Left hindlimb (tissue), 1 donor: ENCODE measurements around the gene ABCA1.
A peak's percentile ranks its signal among the peaks of the same experiment; 100 is the strongest.

ENCODE experiments used
- DNase-seq: peaks from one replicate; pipeline ENCODE4 v3.0.0-alpha.2; 2018

The ABCA1 gene

DNA sequence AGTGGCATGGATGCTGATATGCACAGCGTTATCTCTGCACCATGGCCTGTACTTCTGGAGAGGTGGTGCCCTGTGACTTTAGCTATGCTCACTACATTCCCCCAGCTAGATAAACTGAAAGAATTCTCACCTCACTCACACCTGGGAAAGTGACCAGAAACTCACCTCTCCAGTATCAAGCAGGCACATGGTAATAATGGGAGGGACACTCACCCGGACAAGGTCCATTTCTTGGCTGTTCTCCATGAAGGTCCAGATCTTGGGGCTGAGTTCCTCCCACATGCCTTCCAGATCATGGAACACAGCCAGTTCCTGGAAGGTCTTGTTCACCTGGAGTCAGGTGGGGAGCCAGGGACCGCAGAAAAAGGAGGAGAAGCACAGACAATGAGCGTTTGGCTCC is 91.2 kb downstream of the ABCA1 start:
- no peak for DNase-seq

DNA sequence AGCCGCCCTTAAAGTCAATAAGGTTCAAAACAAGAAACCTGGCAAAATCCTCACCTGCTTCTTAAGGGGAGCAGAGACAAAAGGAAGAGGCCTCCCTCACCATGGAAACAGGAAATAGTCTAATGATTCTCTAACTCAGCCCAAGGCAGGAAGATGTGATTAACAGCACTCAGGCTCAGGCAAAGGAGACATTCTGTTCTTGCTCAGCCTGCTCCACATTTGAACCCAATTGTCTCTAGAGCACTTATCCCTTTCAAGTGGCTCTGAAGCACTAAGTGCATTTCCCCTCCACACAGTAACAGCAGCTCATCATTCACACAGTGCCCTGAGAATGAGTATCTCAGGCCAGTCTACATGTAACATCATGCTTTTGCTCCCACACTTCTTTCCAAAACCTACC is 91.7 kb downstream of the ABCA1 start:
- DNase-seq, result no peak

DNA sequence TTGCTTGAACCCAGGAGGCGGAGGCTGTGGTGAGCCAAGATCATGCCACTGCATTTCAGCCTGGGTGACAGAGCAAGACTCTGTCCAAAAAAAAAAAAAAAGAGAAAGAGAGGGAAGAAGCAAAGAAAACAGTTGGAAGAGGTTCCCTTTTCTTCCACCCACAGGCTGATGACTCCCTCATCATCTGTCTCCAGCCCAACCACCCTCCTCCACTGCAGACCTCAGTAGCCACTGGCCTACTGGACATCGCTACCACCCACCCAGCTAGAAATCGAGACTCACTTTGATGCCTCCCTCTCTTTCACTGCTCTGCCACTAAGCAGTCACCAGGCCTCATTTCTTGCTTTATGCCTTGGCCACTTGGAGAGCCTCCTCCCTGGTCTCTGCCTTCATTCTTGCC is 92.8 kb downstream of the ABCA1 start:
- no peak for DNase-seq

DNA sequence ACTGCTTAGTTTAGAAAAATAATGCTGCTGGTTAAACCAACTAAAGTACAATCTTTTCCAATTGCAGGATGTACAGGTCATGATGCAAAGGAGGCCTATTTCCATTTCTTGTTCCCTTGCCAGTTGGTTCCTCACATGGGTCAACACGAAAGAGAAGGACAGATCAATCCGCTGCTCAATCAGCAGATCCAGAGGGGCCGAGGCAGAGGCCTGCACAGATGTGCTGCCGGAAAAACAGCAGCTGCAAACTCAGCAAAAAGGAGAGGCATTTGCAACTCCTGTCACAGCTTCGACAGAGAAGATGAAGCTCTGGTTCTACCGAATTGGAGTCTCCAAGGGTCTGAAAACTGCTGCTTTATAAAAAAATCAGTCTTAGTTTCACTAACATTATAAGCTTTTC is 94.3 kb downstream of the ABCA1 start:
- no peak for DNase-seq

DNA sequence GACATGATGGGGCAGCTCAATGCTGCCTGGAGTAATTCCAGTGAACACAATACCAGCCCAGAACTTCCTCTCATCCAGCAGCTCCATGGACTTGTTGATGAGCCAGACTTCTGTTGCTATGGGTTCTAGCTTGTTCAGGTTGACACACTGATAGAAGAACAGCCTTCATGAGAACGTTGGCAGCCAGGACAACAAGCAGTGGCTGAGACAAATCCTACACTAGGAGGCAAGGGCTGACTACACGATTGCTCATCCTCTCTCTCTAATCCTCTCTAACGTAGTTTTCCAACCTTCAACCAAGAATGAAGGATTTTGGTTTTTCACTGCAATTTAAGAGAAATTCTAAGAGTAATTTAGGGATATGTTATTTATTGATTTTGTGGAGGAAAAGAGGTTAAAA is 96.3 kb downstream of the ABCA1 start:
- DNase-seq, result no peak

DNA sequence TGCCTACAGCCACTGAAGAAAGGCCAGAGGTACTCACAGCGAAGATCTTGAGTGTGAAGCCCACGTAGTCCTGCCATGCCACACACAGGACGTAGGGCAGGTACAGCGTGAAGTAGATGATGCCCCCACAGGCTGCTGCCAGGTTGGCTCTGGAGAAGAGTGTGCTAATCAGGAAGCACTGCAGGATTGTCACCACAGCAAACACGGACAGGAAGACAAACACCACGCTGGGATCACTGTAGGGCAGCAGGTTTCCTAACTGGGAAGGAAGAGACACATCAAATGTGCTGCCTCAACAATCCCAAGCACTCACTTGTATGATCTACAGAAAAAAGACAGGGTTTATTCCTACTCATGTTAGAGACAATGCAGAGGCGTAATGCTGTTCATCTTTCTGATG is 101.0 kb downstream of the ABCA1 start:
- no peak for DNase-seq

DNA sequence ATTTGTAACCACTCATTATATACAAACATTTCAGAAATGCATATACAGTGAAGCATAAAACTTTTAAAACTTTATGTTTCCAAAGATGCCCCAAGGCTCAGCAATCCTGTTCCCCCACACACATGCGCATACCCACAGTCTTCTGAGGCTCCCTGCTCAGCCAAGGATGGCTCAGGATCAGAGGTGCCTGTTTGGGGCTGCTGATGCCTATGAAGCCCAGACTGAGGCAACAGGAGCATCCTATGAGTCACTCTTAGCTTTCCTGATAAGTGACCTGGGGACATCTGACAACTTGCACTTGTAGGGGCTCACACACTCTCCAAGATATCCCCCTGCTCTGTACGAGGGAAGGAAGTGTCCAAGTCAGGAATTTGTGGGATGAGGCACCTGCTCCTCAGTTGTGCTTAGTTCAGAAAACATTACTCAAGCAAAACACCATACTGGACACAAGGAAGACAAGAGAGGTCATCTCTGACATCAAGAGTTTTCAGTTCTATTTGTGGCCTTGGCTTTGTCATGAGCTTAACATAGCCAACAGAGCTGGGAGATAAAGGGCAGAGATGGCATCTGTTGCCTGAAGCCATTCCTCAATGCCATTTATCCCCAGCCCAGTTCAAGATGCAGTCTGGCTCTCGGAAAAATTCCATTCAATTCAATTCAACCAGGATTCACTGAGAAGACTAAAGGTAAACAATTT is 101.7 kb downstream of the ABCA1 start:
- no peak for DNase-seq

DNA sequence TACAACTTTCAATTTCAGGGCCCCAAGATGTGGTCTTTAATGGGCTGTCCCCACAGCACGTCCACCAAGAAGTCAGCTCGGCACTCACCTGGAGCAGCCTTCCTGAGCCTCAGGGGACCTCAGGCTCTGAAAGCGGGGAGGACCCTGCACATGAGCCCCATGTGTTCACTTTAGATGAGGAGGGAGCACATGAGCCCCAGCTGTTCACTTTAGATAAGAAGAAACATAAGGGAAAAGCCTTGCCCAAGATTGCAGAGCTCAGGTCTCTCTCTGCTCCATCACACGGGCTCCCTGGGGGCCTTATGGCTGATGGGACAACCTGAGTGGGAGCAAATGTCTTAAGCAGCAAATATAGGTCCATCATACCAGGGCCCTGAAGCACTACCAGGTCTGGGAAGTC is 107.6 kb downstream of the ABCA1 start:
- no peak for DNase-seq

DNA sequence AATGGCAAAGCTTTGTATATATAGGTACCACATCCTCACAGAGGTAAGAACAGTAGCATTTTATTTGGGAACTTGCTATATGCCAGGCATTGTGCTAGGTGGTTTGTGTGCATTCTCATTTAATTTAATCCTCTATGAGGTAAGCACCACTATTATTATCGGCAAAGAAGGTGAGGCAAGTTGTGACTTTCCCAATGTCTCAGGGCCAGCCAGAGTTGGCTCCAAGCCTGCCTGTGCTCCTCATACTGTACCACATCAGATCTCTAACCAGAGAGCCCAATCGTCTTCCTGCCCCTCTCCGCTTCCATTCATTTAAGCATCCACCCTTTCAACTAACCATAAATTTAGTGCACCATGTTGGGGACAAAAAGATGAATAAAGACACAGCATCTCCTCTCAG is 108.9 kb downstream of the ABCA1 start:
- DNase-seq, result no peak

DNA sequence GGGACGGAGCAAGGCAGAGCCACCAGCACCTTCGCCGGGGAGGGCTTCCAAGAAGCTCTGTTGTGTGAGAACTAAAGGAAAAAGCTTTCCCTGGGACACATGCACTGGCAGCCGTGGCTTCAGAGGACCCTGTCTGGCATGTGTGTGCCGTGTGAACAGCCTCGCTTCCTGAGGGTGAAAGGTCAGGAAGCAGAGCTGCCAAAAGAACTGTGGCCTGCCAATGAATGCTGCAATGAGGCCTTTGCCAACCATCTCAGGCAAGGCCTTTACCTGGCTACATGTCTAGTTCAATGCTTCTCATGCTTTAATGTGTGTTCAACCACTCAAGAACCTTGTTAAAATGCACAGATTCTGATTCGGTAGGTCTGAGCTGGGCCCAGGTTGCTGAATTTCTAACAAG is 110.5 kb downstream of the ABCA1 start:
- no peak for DNase-seq

DNA sequence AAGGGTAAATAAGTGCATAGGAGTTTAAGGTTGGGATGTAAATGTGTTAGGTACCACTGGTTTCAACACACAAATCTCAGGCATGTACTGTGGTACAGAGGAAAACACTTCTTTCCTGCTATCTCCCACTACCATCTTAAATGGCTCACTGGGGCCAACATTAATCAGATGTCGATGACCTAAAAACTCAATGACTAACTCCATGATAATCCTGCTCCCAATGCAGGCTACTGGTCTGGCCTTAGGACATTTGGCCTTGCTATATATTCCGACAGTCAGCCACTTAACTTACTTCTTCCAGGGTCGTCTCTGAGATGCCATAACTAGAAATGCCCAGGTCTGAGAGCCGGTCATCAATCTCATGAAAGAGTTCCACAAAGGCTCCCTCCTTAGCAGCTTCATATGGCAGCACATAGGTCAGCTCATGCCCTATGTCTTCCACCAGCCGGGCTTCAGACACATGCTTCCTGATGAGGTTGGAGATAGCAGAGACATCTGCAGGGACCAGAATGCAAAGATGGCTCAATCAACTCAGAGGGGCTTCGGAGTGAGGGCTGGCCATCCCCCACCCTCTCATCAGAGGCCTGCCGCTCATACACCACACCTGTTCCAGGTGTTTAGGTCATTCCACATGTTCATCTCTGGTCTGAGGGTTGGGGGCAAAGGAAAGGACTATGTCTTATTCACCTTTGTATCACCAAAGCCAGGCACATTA is 111.9 kb downstream of the ABCA1 start:
- DNase-seq, result no peak

DNA sequence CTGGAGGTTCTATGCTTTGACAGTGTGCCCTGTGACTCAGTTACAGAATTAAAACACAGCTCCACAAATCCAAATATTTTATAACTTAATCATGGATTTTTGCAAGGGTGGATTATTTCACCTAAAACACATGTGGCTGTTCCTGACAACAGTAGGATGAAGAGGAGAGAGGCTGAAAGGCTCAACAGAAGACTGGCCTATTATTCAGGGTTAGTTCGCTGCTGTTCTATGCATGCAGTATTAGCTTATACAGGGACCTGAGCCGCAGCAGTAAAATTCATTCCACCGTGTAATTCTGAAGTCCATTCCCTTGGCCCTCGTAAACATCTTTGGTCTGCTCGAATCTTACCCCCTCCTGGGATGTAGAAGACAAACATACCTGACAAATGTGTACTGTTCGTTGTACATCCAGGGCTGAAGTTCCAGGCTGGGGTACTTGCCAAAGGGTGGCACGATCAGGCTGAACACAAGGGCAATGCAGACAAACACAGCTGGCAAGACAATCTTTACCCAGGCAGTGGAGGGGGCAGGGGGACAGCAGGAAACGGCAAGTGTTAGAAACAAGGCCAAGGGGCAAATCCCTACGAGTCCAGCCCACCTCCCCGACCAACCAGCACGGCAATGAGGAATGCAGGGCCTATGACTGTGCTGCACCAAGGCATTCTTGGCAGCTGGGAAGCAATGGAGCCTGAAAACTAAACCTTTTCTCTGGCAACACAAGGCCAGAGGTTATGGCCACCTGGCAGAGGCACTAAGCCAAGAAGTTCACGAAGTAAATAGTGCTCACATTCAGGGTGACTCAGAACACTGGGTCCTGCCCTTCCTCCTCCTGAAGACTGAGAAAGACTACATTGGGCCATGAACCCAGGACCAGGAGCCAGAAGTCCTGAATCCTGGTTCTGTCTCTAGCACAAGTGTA is 117.3 kb downstream of the ABCA1 start:
- no peak for DNase-seq

DNA sequence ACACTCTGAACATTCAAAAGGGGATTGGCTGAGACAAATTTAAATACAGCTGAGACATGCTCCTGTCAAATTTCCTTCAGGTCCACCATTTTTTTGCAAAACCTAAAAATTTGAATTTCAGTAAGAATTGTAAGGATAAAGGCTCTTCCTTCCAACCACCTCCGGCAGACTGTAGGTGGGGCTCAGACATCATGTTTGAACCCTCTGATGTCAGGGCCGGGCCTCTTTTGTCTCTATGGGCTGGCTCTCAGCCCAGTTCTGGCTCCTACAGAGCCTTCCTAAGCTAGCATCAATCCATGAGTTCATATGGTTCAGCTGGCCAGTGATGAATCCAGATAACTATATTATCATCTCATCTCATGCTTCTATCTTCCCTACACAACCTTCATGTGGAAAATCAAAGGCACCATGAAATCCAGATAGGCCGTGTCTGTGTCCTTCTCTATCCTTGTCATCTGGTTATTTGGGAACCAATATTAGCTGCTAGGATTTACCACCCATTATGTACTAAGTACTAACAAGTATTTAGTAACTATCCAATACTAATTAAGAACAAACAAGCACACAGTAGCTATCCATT is 119.8 kb downstream of the ABCA1 start:
- DNase-seq, result peak; percentile 39

DNA sequence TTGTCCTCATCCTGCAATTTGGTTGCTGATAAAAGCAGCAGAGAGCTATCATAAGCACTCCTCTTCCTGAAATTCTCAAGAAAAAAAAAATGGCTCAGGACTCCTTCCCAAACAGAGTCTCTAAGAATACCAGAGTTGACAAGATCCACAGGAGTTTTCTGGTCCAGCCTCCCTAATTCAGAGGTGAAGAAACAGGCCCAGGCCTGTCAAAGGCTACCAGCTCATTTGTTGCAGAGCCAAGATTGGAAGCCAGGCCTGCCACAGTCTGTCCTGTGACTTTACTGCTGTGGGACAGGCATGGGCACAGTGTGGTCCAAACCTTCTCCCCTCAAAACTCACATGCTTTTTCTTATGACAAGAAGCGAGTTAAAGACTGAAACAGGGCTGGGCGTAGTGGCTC is 122.5 kb downstream of the ABCA1 start:
- no peak for DNase-seq

DNA sequence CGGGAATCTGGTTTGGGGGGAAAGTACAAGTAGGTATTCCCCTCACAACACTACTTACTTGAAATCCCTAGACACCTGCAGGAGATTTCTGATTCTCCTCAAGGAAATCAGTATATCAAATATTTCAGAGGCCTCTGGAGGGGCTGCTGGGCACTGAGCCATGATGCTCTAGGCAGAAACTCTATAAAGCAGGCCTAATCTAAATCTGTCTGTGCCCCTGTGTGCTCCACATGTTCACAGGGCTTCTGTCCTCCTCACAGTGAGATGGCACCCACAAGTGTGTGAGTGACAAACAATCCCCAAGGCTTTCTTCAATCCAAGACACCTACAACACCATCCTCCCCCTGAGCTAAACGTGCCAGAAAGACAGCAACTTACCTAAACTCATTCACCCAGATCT is 125.0 kb downstream of the ABCA1 start:
- no peak for DNase-seq

DNA sequence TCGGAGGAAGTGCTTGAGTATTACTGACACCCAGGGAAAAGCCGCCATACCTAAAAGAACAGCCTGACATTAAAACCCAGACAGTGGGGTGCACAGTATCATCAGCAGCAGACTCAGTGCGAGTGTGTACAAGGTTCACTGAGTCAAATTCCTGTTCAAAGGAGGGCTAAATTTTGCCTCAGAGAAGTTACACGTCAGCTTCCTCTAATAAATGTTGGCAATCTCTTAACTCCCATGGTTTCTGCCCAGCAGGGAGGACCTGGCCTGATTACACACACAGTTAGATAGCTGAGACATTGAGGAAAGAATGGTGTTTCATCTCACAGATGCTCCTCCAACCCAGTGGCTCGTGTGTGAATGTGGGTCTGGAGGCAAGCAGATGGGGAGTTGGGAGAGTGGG is 125.8 kb downstream of the ABCA1 start:
- no peak for DNase-seq

DNA sequence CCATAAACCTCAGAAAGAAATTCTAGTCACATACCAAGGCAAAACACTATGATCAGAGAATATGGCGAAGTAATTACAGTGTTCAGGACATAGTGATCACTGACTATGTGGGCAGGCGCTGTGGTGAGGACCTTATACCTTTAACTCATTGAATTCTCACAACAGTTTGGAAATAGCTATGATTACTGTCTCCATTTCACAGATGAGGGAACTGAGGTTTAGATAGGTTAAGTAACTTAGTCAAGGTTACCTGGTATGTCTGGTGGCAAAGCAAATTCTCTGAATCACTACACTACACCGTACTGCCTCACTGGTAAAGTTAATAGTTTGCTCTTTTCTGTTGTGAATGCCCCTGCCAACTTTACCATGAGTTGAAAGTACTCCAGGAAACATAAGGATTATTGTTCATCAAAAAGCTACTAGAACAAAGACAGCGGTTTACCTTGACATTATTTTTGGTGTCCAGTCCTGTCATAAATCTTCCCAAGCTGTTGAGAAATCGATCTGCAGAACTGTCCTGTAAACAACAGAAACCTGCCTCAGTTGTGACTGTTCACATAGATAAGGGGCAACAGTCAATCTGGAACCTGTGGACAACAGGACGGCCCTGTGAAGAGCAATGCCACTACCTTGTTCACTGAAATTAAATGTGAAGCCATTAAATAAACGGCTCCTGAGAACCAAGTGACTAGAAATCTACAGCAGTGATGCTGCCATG is 127.7 kb downstream of the ABCA1 start:
- no peak for DNase-seq

DNA sequence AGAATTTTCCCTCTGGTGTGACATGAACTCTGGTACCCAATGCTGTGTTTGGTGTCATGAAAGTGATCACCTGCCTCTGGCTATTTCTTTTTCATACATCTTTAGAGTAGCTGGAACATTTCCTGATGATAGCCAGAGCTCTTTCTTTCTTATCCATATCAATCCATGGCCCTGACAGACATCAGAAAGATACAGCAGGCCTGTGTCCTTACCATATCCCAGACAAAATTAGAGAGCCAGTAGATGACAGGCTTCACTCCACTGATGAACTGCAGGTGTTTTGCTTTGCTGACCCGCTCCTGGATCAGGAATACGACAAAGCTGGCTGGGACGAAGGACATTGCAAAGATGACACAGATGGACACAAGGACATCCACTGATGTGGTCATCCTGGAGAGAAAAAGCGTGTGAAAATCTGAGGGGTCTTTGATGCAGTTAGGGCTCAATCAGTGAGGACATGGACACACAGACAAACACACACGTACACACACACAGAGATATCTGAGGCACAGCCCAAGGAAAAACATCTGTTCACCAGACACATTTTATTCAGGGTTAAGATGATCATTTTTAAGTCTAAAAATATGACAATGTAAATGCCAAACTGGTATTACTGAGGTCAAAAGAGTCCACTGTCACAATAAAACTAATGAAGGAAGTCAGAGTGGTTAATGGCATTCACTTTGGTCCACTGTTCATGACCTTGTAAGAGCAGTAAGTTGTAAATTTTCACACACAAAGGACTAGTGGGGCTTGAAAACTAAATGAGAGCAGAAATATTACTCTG is 129.6 kb downstream of the ABCA1 start:
- no peak for DNase-seq

DNA sequence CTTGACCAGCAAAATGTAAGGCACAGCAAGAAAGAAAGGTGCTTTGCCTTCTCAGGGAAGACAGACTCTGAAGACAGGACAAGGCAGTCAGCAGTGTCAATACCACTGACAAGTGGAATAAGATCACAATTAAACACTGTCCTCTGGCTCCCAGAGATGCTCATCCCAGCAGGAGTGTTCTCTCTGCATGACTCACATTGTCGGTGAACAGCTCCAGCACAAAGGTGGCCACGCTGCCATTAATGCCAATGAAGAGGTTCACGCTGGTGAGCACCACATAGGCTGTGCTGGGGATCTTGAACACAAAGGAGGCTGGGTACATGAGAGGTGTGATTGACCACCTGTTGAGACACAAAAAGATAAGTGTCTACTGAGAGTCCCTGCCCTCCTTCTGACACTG is 132.1 kb downstream of the ABCA1 start:
- DNase-seq, result no peak

DNA sequence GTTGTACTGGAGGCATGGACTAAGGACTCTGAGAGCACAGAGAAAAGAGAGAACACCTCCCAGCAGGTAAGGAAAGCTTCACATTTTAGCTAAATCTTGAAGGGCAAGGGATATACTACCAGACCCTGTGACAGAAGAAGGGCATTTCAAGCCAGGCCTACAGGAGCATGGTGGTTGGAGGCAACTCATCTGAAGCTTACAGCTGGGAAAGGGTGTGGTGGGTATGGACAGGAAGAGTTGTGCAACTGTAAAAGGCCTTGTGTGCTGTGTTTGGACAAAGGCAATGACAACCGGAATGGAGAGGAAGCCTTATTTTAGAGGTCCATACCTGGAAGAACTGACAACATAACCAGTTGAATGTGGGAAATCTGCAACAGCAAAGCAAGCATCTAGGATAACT is 132.9 kb downstream of the ABCA1 start:
- no peak for DNase-seq

DNA sequence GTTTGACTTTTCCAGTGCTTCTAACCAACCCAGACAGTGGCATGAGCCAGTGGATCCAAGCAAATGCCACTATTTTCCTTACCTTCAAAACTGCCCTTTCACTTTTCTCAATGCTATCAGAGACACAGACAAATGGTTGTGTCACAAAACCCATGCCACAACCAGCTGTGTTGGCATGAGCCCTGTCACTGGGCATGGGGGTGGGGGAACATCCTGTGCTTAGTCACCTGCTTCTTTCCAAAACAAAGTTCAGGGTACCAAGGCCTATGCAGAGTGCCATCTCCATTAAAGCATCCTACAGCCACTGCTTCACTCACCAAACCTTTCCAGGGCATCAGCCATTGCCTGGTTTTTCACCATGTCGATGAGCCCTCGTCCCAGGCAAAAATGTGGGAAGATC is 133.9 kb downstream of the ABCA1 start:
- no peak for DNase-seq

DNA sequence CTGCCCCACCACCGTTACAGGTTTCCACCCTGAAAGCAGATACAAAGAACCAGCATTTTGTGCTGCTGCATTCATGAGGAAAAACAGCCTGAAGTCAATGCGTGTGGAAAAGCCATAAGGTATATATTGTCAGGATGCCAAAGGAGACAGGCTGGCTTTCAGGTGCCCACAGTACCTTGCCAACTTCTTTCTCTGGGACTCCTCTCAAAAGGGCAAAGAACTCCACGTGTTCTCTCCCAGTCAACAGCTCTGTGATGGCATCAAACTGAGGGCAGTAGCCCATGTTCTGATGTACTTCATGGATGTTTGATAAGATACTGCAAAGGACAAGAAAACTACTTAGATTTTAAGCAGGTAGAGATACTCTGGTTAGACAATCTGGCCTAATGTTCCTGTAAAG is 139.7 kb downstream of the ABCA1 start:
- no peak for DNase-seq
